ENCODE measurements around the gene ASTN2. TPM values are rescaled to one million over a fixed set of nuclear protein-coding genes. Genes with fewer than 3 reads are reported as not detected.

The ASTN2 gene
- total and polyA plus RNA-seq, 7 donors, result 0.60 to 7.5 (median 2.2) TPM

DNA sequence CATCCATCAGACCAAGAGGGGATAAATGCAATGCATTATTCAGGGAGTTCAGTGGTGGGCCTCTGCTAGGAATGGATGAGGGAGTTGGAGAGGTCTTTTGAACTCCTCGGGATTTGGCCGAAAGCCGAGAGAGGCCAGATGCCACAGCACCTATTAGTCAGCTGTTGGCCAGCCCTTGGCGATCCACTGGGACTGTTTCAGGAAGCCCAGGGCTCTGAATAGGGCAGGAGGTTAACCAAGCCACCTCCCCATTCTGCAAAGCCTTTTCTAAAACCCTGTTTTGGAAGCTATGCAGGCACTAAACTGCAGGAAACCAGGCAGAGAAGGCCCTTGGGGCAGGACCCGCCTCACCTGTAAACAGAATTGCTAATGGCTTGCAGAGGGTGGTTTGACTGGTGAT is 37.8 kb downstream of the ASTN2 start:
- 61 to 70% methylated on average over 5 of the region's 5 CpGs for WGBS, 2 donors
- H3K27me3 ChIP-seq, result no peaks in the 10 kb centered on the region

DNA sequence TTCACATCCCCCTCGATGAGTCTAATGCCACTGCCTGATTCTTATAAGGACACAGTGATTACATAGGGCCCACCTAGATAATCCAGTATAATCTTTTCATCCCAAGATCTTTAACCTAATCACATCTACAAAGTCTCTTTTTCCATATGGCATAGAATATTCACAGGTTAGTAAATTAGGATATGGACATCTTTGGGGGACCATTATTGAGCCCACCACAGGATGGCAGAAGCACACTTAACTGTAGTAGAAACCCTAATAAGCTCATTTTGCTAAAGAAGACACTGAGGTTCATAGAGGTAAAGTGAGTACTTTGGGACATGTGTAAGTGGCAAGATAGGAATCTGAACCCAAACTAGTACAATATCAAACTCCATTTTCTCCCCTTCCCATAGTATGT is 38.9 kb downstream of the ASTN2 start:
- TF ChIP-seq, protein P1, sequence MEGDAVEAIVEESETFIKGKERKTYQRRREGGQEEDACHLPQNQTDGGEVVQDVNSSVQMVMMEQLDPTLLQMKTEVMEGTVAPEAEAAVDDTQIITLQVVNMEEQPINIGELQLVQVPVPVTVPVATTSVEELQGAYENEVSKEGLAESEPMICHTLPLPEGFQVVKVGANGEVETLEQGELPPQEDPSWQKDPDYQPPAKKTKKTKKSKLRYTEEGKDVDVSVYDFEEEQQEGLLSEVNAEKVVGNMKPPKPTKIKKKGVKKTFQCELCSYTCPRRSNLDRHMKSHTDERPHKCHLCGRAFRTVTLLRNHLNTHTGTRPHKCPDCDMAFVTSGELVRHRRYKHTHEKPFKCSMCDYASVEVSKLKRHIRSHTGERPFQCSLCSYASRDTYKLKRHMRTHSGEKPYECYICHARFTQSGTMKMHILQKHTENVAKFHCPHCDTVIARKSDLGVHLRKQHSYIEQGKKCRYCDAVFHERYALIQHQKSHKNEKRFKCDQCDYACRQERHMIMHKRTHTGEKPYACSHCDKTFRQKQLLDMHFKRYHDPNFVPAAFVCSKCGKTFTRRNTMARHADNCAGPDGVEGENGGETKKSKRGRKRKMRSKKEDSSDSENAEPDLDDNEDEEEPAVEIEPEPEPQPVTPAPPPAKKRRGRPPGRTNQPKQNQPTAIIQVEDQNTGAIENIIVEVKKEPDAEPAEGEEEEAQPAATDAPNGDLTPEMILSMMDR (IDR thresholded peaks at IDR 0.05), result no peak
- no peak for TF ChIP-seq POLR2AphosphoS5 (IDR thresholded peaks at IDR 0.05)
- TF ChIP-seq POLR2A (IDR thresholded peaks at IDR 0.05), result no peak
- no peak for TF ChIP-seq EP300 (IDR thresholded peaks at IDR 0.05)
- no peak overlapping the region for H3K4me3 ChIP-seq

More for the DNA sequence above, 37.8 kb downstream of the ASTN2 start:
- intact Hi-C loops (cut with DNase I), result no loop called here
- Histone ChIP-seq H3K27ac (no peak overlapping the region), H3K36me3 (no peaks in the 10 kb centered on the region), H3K4me1 (no peaks in the 10 kb centered on the region), H3K4me3 (no peak overlapping the region), H3K9me3 (no peaks in the 10 kb centered on the region)
- peak; percentile 61 for DNase-seq
- TF ChIP-seq, protein P1 (IDR thresholded peaks at IDR 0.05), result no peak
- no peak for TF ChIP-seq EP300 (IDR thresholded peaks at IDR 0.05)
- TF ChIP-seq POLR2A (IDR thresholded peaks at IDR 0.05), result no peak
- no peak for TF ChIP-seq POLR2AphosphoS5 (IDR thresholded peaks at IDR 0.05)

DNA sequence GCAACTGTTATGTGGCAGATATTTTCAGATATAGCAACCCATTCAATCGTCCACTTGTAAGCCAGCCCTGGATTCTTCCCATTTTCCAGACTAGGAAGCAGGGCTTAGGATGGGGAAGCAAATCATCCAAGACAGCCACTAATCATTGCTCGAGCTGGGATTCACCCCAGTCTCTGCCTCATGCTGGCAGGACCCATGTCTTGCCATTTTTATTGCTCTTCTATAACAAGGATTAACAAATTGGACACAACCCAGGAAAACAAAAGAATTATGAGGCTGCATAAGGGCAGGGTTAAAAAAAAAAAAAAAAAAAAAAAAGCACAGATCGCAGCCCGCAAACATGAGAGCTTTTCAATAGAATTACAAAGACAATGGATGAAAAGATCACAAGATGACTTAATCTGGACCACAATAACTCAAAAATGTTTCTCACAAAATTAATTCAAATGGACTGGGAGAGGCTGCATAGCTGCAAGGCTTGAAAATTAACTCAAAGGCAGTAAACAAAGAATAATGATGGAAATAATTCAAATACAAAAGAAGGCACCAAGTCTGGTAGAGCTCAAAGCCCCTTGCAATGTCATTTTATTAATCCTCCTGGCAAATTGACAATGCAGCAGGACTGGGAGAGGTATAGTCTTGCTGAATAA is 40.7 kb downstream of the ASTN2 start:
- DNase-seq, result no peak
- 57 to 61% methylated on average over 4 of the region's 4 CpGs for WGBS, 2 donors
- TF ChIP-seq, protein P1 (IDR thresholded peaks at IDR 0.05), result no peak
- no peak for TF ChIP-seq POLR2A (IDR thresholded peaks at IDR 0.05)
- TF ChIP-seq POLR2AphosphoS5 (IDR thresholded peaks at IDR 0.05), result no peak
- no peak for TF ChIP-seq EP300 (IDR thresholded peaks at IDR 0.05)
- H3K9me3 ChIP-seq, result no peaks in the 10 kb centered on the region
- intact Hi-C loops (cut with DNase I), result no loop called here
- no peaks in the 10 kb centered on the region for H3K36me3 ChIP-seq
- no peak overlapping the region for H3K4me3 ChIP-seq
- H3K27me3 ChIP-seq, result no peaks in the 10 kb centered on the region
- H3K4me1 ChIP-seq, result no peaks in the 10 kb centered on the region
- H3K27ac ChIP-seq, result no peak overlapping the region

More for the DNA sequence above, 38.9 kb downstream of the ASTN2 start:
- Histone ChIP-seq H3K9me3 (no peaks in the 10 kb centered on the region), H3K4me1 (no peaks in the 10 kb centered on the region), H3K36me3 (no peaks in the 10 kb centered on the region), H3K27ac (no peak overlapping the region), H3K27me3 (no peaks in the 10 kb centered on the region)
- DNase-seq, result no peak
- intact Hi-C loops (cut with DNase I), result no loop called here
- WGBS, 2 donors, result 75 to 82% methylated on average over 1 of the region's 1 CpG

DNA sequence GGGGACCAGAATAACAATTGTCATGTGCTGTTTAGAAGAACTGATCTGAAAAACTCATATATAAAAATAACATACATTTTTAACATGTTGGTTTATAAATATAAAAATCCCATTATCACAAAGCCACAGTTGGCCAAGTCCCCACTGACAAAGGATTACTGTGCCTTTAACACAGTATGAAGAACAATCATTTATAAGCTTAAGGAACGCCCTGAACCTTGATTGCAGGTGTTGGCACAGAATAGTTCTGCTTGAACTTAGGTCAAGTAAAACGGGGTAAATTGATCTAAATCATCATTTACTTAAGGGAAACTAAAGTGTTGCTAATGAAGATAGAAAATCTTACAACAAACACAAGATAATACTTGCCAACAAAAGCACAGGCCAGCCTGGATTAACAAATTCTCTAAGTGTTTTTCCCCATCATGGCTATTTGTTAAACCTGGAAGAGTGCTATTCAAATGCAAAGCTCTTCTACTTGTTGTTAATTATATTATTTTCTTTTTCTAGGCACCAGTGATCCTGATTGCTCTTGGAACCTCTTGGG is 46.1 kb downstream of the ASTN2 start:
- WGBS, 2 donors, result 5 to 27% methylated on average over 2 of the region's 2 CpGs

More for the DNA sequence above, 46.1 kb downstream of the ASTN2 start:
- no peak for DNase-seq
- Histone ChIP-seq H3K27me3 (no peaks in the 10 kb centered on the region), H3K36me3 (no peaks in the 10 kb centered on the region), H3K27ac (no peak overlapping the region), H3K4me3 (no peak overlapping the region), H3K4me1 (no peaks in the 10 kb centered on the region), H3K9me3 (no peaks in the 10 kb centered on the region)
- TF ChIP-seq POLR2A (IDR thresholded peaks at IDR 0.05), result no peak
- TF ChIP-seq EP300 (IDR thresholded peaks at IDR 0.05), result no peak
- no peak for TF ChIP-seq POLR2AphosphoS5 (IDR thresholded peaks at IDR 0.05)
- TF ChIP-seq, protein P1 (IDR thresholded peaks at IDR 0.05), result no peak
- intact Hi-C loops (cut with DNase I), result no loop called here

Data from sigmoid colon (tissue), 7 donors.